ENCODE results near the gene DNASE1L3. TPM values are rescaled to one million over a fixed set of nuclear protein-coding genes. Genes with fewer than 3 reads are reported as not detected.

The DNASE1L3 gene
- total RNA-seq, 1 experiment from 2014 or later, result 0.36 TPM

DNA sequence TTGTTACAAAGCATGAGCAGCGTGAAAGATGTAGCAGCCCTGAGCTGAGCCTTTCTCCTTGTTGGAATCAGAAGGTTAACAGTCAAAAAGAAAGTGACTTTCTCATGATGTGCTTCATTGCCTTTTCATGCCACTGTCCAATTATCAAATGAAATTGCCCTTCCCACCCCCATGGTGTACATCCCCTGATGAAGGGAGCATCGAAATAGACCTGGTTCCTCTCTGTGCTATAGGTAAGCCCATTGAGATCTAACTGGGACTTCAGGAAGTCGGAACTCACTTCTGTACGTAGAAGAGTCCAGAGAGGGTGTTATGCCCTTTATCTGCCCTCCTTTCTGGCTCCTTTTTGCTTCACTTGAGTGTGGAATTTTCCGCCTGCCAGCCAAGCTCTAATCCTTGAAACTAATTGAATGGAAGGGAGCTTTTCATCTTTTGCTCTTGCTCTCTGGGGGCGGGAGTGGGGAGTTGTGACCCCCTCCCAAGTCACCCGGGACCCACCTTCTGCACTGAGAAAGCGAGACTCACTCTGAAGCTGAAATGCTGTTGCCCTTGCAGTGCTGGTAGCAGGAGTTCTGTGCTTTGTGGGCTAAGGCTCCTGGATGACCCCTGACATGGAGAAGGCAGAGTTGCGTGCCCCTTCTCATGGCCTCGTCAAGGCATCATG, 47.8 kb upstream of the DNASE1L3 start:
- H3K9me3 ChIP-seq (ENCODE audit: low read length), result no peaks in the 10 kb centered on the region
- H3K27me3 ChIP-seq (ENCODE audit: low read length), result no peaks in the 10 kb centered on the region
- peaks cover 30% of the 10 kb centered on the region for H3K4me1 ChIP-seq (ENCODE audit: insufficient read depth, low read length)
- ChIA-PET CTCF (no interaction called here), POLR2A (ENCODE audit: unreplicated experiment) (no interaction called here)
- H3K36me3 ChIP-seq (ENCODE audit: low read depth, low read length), result no peaks in the 10 kb centered on the region; the same call in 1 of the 2 replicates
- H4K20me1 ChIP-seq (ENCODE audit: low read length), result no peaks in the 10 kb centered on the region
- no peak overlapping the region for H3K27ac ChIP-seq (ENCODE audit: low read length)
- H3K4me2 ChIP-seq (ENCODE audit: low read length), result no peak overlapping the region
- no TSS peak for BruUV-seq (replicated peaks)
- ATAC-seq (no peak), DNase-seq (no peak)
- no peak overlapping the region for H3K4me3 ChIP-seq (ENCODE audit: low read length)
- no peak overlapping the region for H3K9ac ChIP-seq (ENCODE audit: low read length)
- H3K79me2 ChIP-seq (ENCODE audit: low read length), result no peaks in the 10 kb centered on the region
- intact Hi-C loops (cut with micrococcal nuclease), result no loop called here
- TF ChIP-seq EZH2phosphoT487 (IDR thresholded peaks at IDR 0.05; ENCODE audit: borderline replicate concordance, low read length) (no peak), EZH2 (IDR thresholded peaks at IDR 0.05; ENCODE audit: low read length, unreplicated experiment) (no peak), CTCF (conservative IDR thresholded peaks at IDR 0.05; ENCODE audit: low read depth, low read length) (no peak)
- no peaks in the 10 kb centered on the region for H3K9me2 ChIP-seq (replicated peaks; ENCODE audit: low read length)
- H3F3A ChIP-seq (ENCODE audit: low read length, unreplicated experiment), result peaks cover 15% of the 10 kb centered on the region
- H2AFZ ChIP-seq (ENCODE audit: low read length), result no peak overlapping the region

GRCh38 chr3:58256511-58256910, 45.7 kb upstream of the DNASE1L3 start:
- no peaks in the 10 kb centered on the region; the same call in 1 of the 2 replicates for H3K36me3 ChIP-seq (ENCODE audit: low read depth, low read length)
- H3K9ac ChIP-seq (ENCODE audit: low read length), result no peak overlapping the region
- intact Hi-C loops (cut with micrococcal nuclease), result no loop called here
- no TSS peak for BruUV-seq (replicated peaks)
- no peaks in the 10 kb centered on the region for H3K79me2 ChIP-seq (ENCODE audit: low read length)
- H3K4me3 ChIP-seq (ENCODE audit: low read length), result no peak overlapping the region
- ChIA-PET CTCF (no interaction called here), POLR2A (ENCODE audit: unreplicated experiment) (no interaction called here)
- no peak overlapping the region for H3K4me2 ChIP-seq (ENCODE audit: low read length)
- no peak for DNase-seq
- peaks cover 15% of the 10 kb centered on the region for H3F3A ChIP-seq (ENCODE audit: low read length, unreplicated experiment)
- H3K27ac ChIP-seq (ENCODE audit: low read length), result no peak overlapping the region
- H4K20me1 ChIP-seq (ENCODE audit: low read length), result no peaks in the 10 kb centered on the region
- H2AFZ ChIP-seq (ENCODE audit: low read length), result no peak overlapping the region
- H3K27me3 ChIP-seq (ENCODE audit: low read length), result no peaks in the 10 kb centered on the region
- H3K9me3 ChIP-seq (ENCODE audit: low read length), result no peaks in the 10 kb centered on the region
- H3K9me2 ChIP-seq (replicated peaks; ENCODE audit: low read length), result no peaks in the 10 kb centered on the region
- no peak for ATAC-seq
- H3K4me1 ChIP-seq (ENCODE audit: insufficient read depth, low read length), result peaks cover 29% of the 10 kb centered on the region
- TF ChIP-seq EZH2phosphoT487 (IDR thresholded peaks at IDR 0.05; ENCODE audit: borderline replicate concordance, low read length) (no peak), EZH2 (IDR thresholded peaks at IDR 0.05; ENCODE audit: low read length, unreplicated experiment) (no peak), CTCF (conservative IDR thresholded peaks at IDR 0.05; ENCODE audit: low read depth, low read length) (no peak)

GRCh38 chr3:58256061-58256460, 45.3 kb upstream of the DNASE1L3 start:
- Histone ChIP-seq H3K27ac (ENCODE audit: low read length) (no peak overlapping the region), H3K9me3 (ENCODE audit: low read length) (no peaks in the 10 kb centered on the region), H3K4me2 (ENCODE audit: low read length) (no peak overlapping the region), H3K27me3 (ENCODE audit: low read length) (no peaks in the 10 kb centered on the region), H2AFZ (ENCODE audit: low read length) (no peak overlapping the region), H4K20me1 (ENCODE audit: low read length) (no peaks in the 10 kb centered on the region), H3F3A (ENCODE audit: low read length, unreplicated experiment) (peaks cover 10% of the 10 kb centered on the region), H3K4me3 (ENCODE audit: low read length) (no peak overlapping the region), H3K36me3 (ENCODE audit: low read depth, low read length) (no peaks in the 10 kb centered on the region; the same call in 1 of the 2 replicates), H3K9ac (ENCODE audit: low read length) (no peak overlapping the region), H3K79me2 (ENCODE audit: low read length) (no peaks in the 10 kb centered on the region), H3K4me1 (ENCODE audit: insufficient read depth, low read length) (peaks cover 25% of the 10 kb centered on the region), H3K9me2 (replicated peaks; ENCODE audit: low read length) (no peaks in the 10 kb centered on the region)
- no TSS peak for BruUV-seq (replicated peaks)
- TF ChIP-seq EZH2phosphoT487 (IDR thresholded peaks at IDR 0.05; ENCODE audit: borderline replicate concordance, low read length) (no peak), EZH2 (IDR thresholded peaks at IDR 0.05; ENCODE audit: low read length, unreplicated experiment) (no peak), CTCF (conservative IDR thresholded peaks at IDR 0.05; ENCODE audit: low read depth, low read length) (no peak)
- intact Hi-C loops (cut with micrococcal nuclease), result no loop called here
- ChIA-PET CTCF (no interaction called here), POLR2A (ENCODE audit: unreplicated experiment) (no interaction called here)
- DNase-seq (no peak), ATAC-seq (no peak)

Measured in PC-3 (cell line).